Heart left ventricle (tissue), 16 donors: ENCODE measurements around the gene TBCD. TPM values are rescaled to one million over a fixed set of nuclear protein-coding genes. Genes with fewer than 3 reads are reported as not detected.
"Not testable (repeated sequence)": the region's sequence is repeated elsewhere in the genome, so short reads cannot be mapped to it uniquely, and the experiment has no call there.

Source experiments
- ATAC-seq, 4 donors: fragments of 200-7000 bp; cut with Tn5 transposase; one replicate each; pipeline ENCODE4 v1.9.1; 2020 to 2022; ENCODE audit warnings: moderate library complexity in 4 of 4, mild to moderate bottlenecking in 3 of 4, moderate number of reproducible peaks in 1 of 4
- DNase-seq, 5 donors: peaks; one replicate each; pipeline ENCODE4 v3.0.0-alpha.2; 2020
- H3K27ac ChIP-seq, 12 donors: fragments of 200-600 bp; sonication (generic) in 4 of 12; one replicate each; pipeline versions ENCODE4 v1.5.0 to v1.8.0; 2016 to 2022; ENCODE audit warnings: mild to moderate bottlenecking in 2 of 12
- H3K27me3 ChIP-seq, 9 donors: fragments of 200-600 bp; sonication (generic) in 2 of 9; one replicate each; pipeline versions ENCODE4 v1.5.1 to v1.8.0; 2016 to 2022; ENCODE audit warnings: mild to moderate bottlenecking in 3 of 9
- H3K36me3 ChIP-seq, 9 donors: fragments of 200-600 bp; sonication (generic) in 2 of 9; one replicate each; pipeline versions ENCODE4 v1.5.0 to v1.8.0; 2018 to 2022; ENCODE audit warnings: mild to moderate bottlenecking in 2 of 9
- H3K4me1 ChIP-seq, 12 donors: fragments of 200-600 bp; sonication (generic) in 4 of 12; one replicate each; pipeline versions ENCODE4 v1.5.0 to v1.8.0; 2016 to 2022; ENCODE audit warnings: mild to moderate bottlenecking in 3 of 12
- H3K4me3 ChIP-seq, 12 donors: fragments of 200-600 bp; sonication (generic) in 4 of 12; one replicate each; pipeline versions ENCODE4 v1.5.0 to v1.8.0; 2017 to 2022; ENCODE audit warnings: mild to moderate bottlenecking in 9 of 12, moderate library complexity in 4 of 12
- H3K9me3 ChIP-seq, 12 donors: fragments of 200-600 bp; sonication (generic) in 4 of 12; one replicate each; pipeline versions ENCODE4 v1.5.0 to v1.8.0; 2016 to 2022; ENCODE audit warnings: mild to moderate bottlenecking in 1 of 12
- POLR2A ChIP-seq, 2 donors: fragments of 450-650 bp; IDR thresholded peaks; one replicate each; pipeline ENCODE4 v1.6.1; 2017; ENCODE audit warnings: antibody characterized with exemption in 2 of 2, mild to moderate bottlenecking in 2 of 2, moderate library complexity in 2 of 2
- WGBS, 4 donors: extraction: QIAGEN DNeasy Blood & Tissue Kit in 2 of 4; methylation state at CpG; one replicate each; pipeline versions ENCODE4 v1.1.5 to v1.1.7; 2013 to 2018; 5-methylcytosine and 5-hydroxymethylcytosine counted together
- intact Hi-C, 10 donors: fragments of 100-400 bp; cut with DNase I; formaldehyde crosslinking; loops; one replicate each; pipeline versions ENCODE4 v1.11.1 to v1.14.2; 2022
- polyA plus RNA-seq, 2 donors: library from polyadenylated mRNA; stranded (reverse); fragments of 200-250 nt; gene quantifications; one replicate each; pipeline ENCODE4 v1.2.3, GENCODE V29; 2013
- total RNA-seq, 9 donors: library from RNA; depleted of rRNA in 2 of 9; stranded (reverse); fragments of >200 nt in 2 of 9; fragmentation: NEBNext Ultra II Directional in 3 of 9; extraction: Animal tissue kit (Norgen Biotek cat#: 25700) in 3 of 9; gene quantifications; one replicate each; pipeline versions ENCODE4 v1.1.0 to v1.2.4, GENCODE V29; 2016 to 2023
- TF ChIP-seq, protein P1 (sequence below), 12 donors: fragments of 200-600 bp; sonication (generic) in 4 of 12; IDR thresholded peaks; one replicate each; pipeline versions ENCODE4 v1.5.0 to v1.8.0; 2018 to 2022; ENCODE audit warnings: antibody characterized with exemption in 12 of 12, mild to moderate bottlenecking in 5 of 12
- donor health status: ischemic (EF 13 %, LVEDD 7.1; RV severe dilation, severe dysfunction).
- donor health status: healthy with polysubstance abuse.
- donor health status: DM: no; HTN: yes; CAD: no.
- donor health status: DM: no; HTN: no; CAD: no.
- donor health status: ischemic (EF 25% LVEDD 6.9; RV normal size, moderate dysfunction).
- donor health status: ischemic (EF 25% LVEDD 5.7; RV mildly dilated, moderate dysfunction).
- donor health status: healthy.
- donor health status: DM: yes; HTN: yes; CAD: no.
- donor health status: ischemic (EF 35%, LVEDD 5.7; RV mildly dilated, moderate dysfunction).
- donor health status: nonischemic (EF 11% LVEDD 7.7; RV severe dilation, severe dysfunction).
- donor health status: DM: yes; HTN: yes; CAD: no.
- donor health status: PGD.
- donor health status: ischemic (EF 29% LVEDD 5.4; RV normal size, mild dysfunction).
- donor health status: nonischemic (EF 23%, LVEDD 6.1; RV moderate dilation, normal function).

Gene TBCD
- total and polyA plus RNA-seq, 11 donors: 36.9 to 98.4 (median 58.5) TPM

GRCh38 chr17:82772026-82772425 lies 20.2 kb downstream of the TBCD start:
- Histone ChIP-seq H3K4me1 (peaks cover 0 to 8% (median 2%) of the 10 kb centered on the region in 12 donors), H3K27ac (no peak overlapping the region), H3K27me3 (no peaks in the 10 kb centered on the region), H3K4me3 (no peak overlapping the region), H3K9me3 (no peaks in the 10 kb centered on the region), H3K36me3 (peaks cover 0 to 63% (median 50%) of the 10 kb centered on the region in 9 donors)
- ATAC-seq: peak; percentile 18 to 59 (median 51)
- WGBS, 4 donors: 85 to 89% (median 87%) methylated on average over 3 of the region's 3 CpGs
- intact Hi-C loops: loop anchor here in 4 of 10 donors (5.0 to 10.0 kb wide), 3 partner anchors 417 to 425 kb away; partner anchors contain the start of gene TEX19 (in 1 of the 4)
- TF ChIP-seq, protein P1, sequence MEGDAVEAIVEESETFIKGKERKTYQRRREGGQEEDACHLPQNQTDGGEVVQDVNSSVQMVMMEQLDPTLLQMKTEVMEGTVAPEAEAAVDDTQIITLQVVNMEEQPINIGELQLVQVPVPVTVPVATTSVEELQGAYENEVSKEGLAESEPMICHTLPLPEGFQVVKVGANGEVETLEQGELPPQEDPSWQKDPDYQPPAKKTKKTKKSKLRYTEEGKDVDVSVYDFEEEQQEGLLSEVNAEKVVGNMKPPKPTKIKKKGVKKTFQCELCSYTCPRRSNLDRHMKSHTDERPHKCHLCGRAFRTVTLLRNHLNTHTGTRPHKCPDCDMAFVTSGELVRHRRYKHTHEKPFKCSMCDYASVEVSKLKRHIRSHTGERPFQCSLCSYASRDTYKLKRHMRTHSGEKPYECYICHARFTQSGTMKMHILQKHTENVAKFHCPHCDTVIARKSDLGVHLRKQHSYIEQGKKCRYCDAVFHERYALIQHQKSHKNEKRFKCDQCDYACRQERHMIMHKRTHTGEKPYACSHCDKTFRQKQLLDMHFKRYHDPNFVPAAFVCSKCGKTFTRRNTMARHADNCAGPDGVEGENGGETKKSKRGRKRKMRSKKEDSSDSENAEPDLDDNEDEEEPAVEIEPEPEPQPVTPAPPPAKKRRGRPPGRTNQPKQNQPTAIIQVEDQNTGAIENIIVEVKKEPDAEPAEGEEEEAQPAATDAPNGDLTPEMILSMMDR (IDR thresholded peaks at IDR 0.05): no peak
- no peak for TF ChIP-seq POLR2A (IDR thresholded peaks at IDR 0.05)
- DNase-seq: no peak

GRCh38 chr17:82774456-82774855 lies 22.6 kb downstream of the TBCD start:
- H3K9me3 ChIP-seq, H3K4me3 ChIP-seq, H3K27ac ChIP-seq, H3K4me1 ChIP-seq, DNase-seq, ATAC-seq, H3K27me3 ChIP-seq: not testable (repeated sequence)
- WGBS, 4 donors: 86 to 91% (median 89%) methylated on average over 19 of the region's 19 CpGs
- peaks cover 0 to 39% (median 27%) of the 10 kb centered on the region in 9 donors for H3K36me3 ChIP-seq
- intact Hi-C loops: loop anchor here in 4 of 10 donors (5.0 to 10.0 kb wide), 3 partner anchors 420 to 427 kb away; partner anchors contain the start of gene TEX19 (in 1 of the 4)

DNA sequence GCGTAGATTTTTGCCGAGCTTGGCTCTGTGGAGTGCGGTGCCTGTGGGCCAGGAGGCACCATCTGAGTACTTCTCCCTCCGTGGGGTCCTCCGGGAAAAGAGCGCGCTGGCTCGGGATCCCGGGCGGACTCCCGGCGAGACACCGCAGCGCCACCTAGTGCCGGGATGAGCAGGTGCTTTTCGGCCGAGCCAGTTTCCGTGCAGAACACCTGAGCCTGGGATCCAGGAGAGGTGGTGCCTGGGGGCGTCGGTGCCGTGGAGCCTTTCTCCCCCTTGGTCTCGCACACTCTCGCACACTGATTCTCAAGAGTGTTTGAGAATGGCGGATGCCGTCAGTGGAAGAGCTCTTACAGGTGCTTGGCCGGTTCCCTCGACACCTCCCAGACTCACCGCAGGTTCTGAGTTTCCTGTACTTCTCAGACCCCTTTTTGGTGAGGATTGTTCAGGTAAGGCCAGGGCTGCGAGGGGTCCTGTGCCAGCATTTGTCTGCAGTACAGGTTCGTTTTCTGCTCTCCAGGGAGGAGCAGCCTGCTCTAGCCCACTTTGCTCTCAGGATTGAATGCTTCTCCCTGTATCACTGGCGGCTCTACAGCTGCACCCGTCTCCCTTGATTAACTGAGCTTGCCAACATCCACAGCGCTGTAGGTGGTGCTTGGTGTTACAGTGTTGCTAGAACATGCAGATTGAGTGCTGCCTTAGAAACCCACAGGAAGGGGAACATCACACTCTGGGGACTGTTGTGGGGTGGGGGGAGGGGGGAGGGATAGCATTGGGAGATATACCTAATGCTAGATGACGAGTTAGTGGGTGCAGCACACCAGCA lies 23.3 kb downstream of the TBCD start:
- H3K27me3 ChIP-seq: no peaks in the 10 kb centered on the region
- no peak overlapping the region for H3K4me3 ChIP-seq
- peak in 4 of 5 donors; percentile 63 to 83 (median 70) for DNase-seq
- peaks cover 0 to 8% (median 0%) of the 10 kb centered on the region in 12 donors for H3K4me1 ChIP-seq
- WGBS, 4 donors: 32 to 41% (median 37%) methylated on average over 32 to 34 of the region's 34 CpGs
- intact Hi-C loops: loop anchor here in 4 of 10 donors (5.0 to 10.0 kb wide), 2 partner anchors 420 to 423 kb away; partner anchors contain the start of gene TEX19 (in 1 of the 4)
- H3K36me3 ChIP-seq: peaks cover 0 to 32% (median 19%) of the 10 kb centered on the region in 9 donors
- ATAC-seq: peak in 3 of 4 donors; percentile 49 to 58 (median 54)
- no peaks in the 10 kb centered on the region for H3K9me3 ChIP-seq
- H3K27ac ChIP-seq: no peak overlapping the region
- TF ChIP-seq, protein P1 (IDR thresholded peaks at IDR 0.05): peak; percentile 77 to 92 (median 84)
- no peak for TF ChIP-seq POLR2A (IDR thresholded peaks at IDR 0.05)

DNA sequence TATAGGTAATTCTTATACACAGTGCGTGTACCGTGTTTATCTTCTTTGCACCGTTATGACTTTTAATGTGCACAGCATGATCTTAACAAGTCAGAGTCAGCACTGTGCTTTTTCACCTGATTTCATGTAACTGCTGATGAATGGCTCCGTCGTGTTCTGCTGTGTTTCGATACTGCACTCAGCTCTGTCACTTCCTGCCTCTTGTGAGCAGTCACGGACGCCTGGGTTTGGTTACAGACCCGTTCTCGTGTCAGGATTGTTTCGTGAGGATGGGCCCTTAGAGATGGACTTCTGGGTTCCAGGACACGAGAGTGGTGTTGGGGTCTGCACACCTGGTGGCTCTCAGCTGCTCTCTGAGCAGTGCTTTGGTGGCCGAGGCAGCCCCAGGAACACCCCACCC lies 24.6 kb downstream of the TBCD start:
- 94 to 95% (median 95%) methylated on average over 13 of the region's 13 CpGs for WGBS, 4 donors
- no peak for ATAC-seq
- intact Hi-C loops: loop anchor here in 4 of 10 donors (5.0 to 10.0 kb wide), 2 partner anchors 422 to 424 kb away; partner anchors contain the start of gene TEX19 (in 1 of the 4)

More for the DNA sequence above, 24.6 kb downstream of the TBCD start:
- no peaks in the 10 kb centered on the region for H3K27me3 ChIP-seq
- TF ChIP-seq, protein P1 (IDR thresholded peaks at IDR 0.05): no peak
- TF ChIP-seq POLR2A (IDR thresholded peaks at IDR 0.05): no peak
- H3K4me1 ChIP-seq: peaks cover 0 to 8% (median 0%) of the 10 kb centered on the region in 12 donors
- DNase-seq: no peak
- no peaks in the 10 kb centered on the region for H3K9me3 ChIP-seq
- no peak overlapping the region for H3K27ac ChIP-seq
- no peak overlapping the region for H3K4me3 ChIP-seq
- peaks cover 0 to 25% (median 14%) of the 10 kb centered on the region in 9 donors for H3K36me3 ChIP-seq
